Activated CD4-positive, alpha-beta memory T cell treated with anti-CD3 and anti-CD28 coated beads, Interleukin-2, amount 10 ng/mL, durations not matched to agents 7 days and 5 days (primary cell): ENCODE results near the gene RPH3AL. TPM values are rescaled to one million over a fixed set of nuclear protein-coding genes. Genes with fewer than 3 reads are reported as not detected.

Source experiments
- CTCF ChIA-PET: fragments of 350-600 bp; sonication (Branson Sonifier 250); formaldehyde crosslinking; loops from one replicate; lab custom pipeline; 2021; ENCODE audit warnings: antibody characterized with exemption, inconsistent platforms; lab: Charles Lee
- POLR2A ChIA-PET: fragments of 350-600 bp; sonication (Branson Sonifier 250); formaldehyde crosslinking; loops from one replicate; lab custom pipeline; 2021; ENCODE audit warnings: antibody characterized with exemption; lab: Charles Lee
- DNase-seq: peaks from one replicate; pipeline ENCODE4 v3.0.0-alpha.2; 2020
- H3K27ac Mint-ChIP-seq: one replicate; pipeline ENCODE4 v1.8.0; 2021; ENCODE audit warnings: mild to moderate bottlenecking, mixed read lengths
- H3K27me3 Mint-ChIP-seq: one replicate; pipeline ENCODE4 v1.8.0; 2021; ENCODE audit warnings: mixed read lengths
- H3K36me3 Mint-ChIP-seq: one replicate; pipeline ENCODE4 v1.8.0; 2021; ENCODE audit warnings: low read depth, mixed read lengths
- H3K4me1 Mint-ChIP-seq: one replicate; pipeline ENCODE4 v1.8.0; 2021; ENCODE audit warnings: mixed read lengths
- H3K4me3 Mint-ChIP-seq: one replicate; pipeline ENCODE4 v1.8.0; 2021; ENCODE audit warnings: mild to moderate bottlenecking, mixed read lengths
- H3K9me3 Mint-ChIP-seq: one replicate; pipeline ENCODE4 v1.8.0; 2021; ENCODE audit warnings: mixed read lengths
- total RNA-seq, 2 experiments: library from RNA; stranded (reverse); gene quantifications; one replicate each; pipeline ENCODE4 v1.2.3, GENCODE V29; 2021

RPH3AL gene
- total RNA-seq, 2 experiments from 2014 or later = 2.5 to 2.8 TPM

- no peak for DNase-seq
- H3K27ac Mint-ChIP-seq = no peak overlapping the region
- ChIA-PET CTCF (no interaction called here), POLR2A (no interaction called here)
- no peaks in the 10 kb centered on the region for H3K36me3 Mint-ChIP-seq
- no peaks in the 10 kb centered on the region for H3K27me3 Mint-ChIP-seq
- no peak overlapping the region for H3K4me3 Mint-ChIP-seq
- no peaks in the 10 kb centered on the region for H3K4me1 Mint-ChIP-seq
- H3K9me3 Mint-ChIP-seq = no peaks in the 10 kb centered on the region
Measured at GRCh38 chr17:299546-299945, 53.1 kb downstream of the RPH3AL start.

- Mint-ChIP-seq H3K27ac (no peak overlapping the region), H3K4me3 (no peak overlapping the region), H3K9me3 (no peaks in the 10 kb centered on the region), H3K27me3 (no peaks in the 10 kb centered on the region), H3K36me3 (no peaks in the 10 kb centered on the region), H3K4me1 (no peaks in the 10 kb centered on the region)
- CTCF ChIA-PET = no interaction called here
- DNase-seq = no peak
- POLR2A ChIA-PET = no interaction called here
Measured at GRCh38 chr17:298791-299450, 53.7 kb downstream of the RPH3AL start.

- Mint-ChIP-seq H3K36me3 (no peaks in the 10 kb centered on the region), H3K9me3 (no peaks in the 10 kb centered on the region), H3K27me3 (no peaks in the 10 kb centered on the region), H3K4me3 (no peak overlapping the region), H3K27ac (no peak overlapping the region), H3K4me1 (peaks cover 2% of the 10 kb centered on the region)
- CTCF ChIA-PET = no interaction called here
- POLR2A ChIA-PET = no interaction called here
- no peak for DNase-seq
Measured at GRCh38 chr17:297758-298157, 54.8 kb downstream of the RPH3AL start.

GRCh38 chr17:296906-297690 lies 55.5 kb downstream of the RPH3AL start:
- CTCF ChIA-PET = no interaction called here
- peaks cover 2% of the 10 kb centered on the region for H3K4me1 Mint-ChIP-seq
- H3K27ac Mint-ChIP-seq = no peak overlapping the region
- no peak for DNase-seq
- no peaks in the 10 kb centered on the region for H3K27me3 Mint-ChIP-seq
- H3K4me3 Mint-ChIP-seq = no peak overlapping the region
- H3K36me3 Mint-ChIP-seq = no peaks in the 10 kb centered on the region
- POLR2A ChIA-PET = no interaction called here
- H3K9me3 Mint-ChIP-seq = no peaks in the 10 kb centered on the region

GRCh38 chr17:296379-296778 lies 56.2 kb downstream of the RPH3AL start:
- no peaks in the 10 kb centered on the region for H3K9me3 Mint-ChIP-seq
- CTCF ChIA-PET = no interaction called here
- H3K4me3 Mint-ChIP-seq = no peak overlapping the region
- H3K4me1 Mint-ChIP-seq = peaks cover 2% of the 10 kb centered on the region
- H3K27me3 Mint-ChIP-seq = no peaks in the 10 kb centered on the region
- no peak for DNase-seq
- no peaks in the 10 kb centered on the region for H3K36me3 Mint-ChIP-seq
- no peak overlapping the region for H3K27ac Mint-ChIP-seq
- POLR2A ChIA-PET = no interaction called here

GRCh38 chr17:292531-293382 lies 59.9 kb downstream of the RPH3AL start:
- no peak for DNase-seq
- ChIA-PET CTCF (no interaction called here), POLR2A (no interaction called here)
- Mint-ChIP-seq H3K27me3 (no peaks in the 10 kb centered on the region), H3K4me3 (no peak overlapping the region), H3K36me3 (no peaks in the 10 kb centered on the region), H3K9me3 (no peaks in the 10 kb centered on the region), H3K27ac (no peak overlapping the region), H3K4me1 (peaks cover 2% of the 10 kb centered on the region)

- H3K4me1 Mint-ChIP-seq = peaks cover 2% of the 10 kb centered on the region
- ChIA-PET POLR2A (no interaction called here), CTCF (no interaction called here)
- H3K9me3 Mint-ChIP-seq = no peaks in the 10 kb centered on the region
- H3K4me3 Mint-ChIP-seq = no peak overlapping the region
- no peaks in the 10 kb centered on the region for H3K27me3 Mint-ChIP-seq
- H3K27ac Mint-ChIP-seq = no peak overlapping the region
- DNase-seq = no peak
- H3K36me3 Mint-ChIP-seq = no peaks in the 10 kb centered on the region
Measured at GRCh38 chr17:292016-292415, 60.6 kb downstream of the RPH3AL start.

- CTCF ChIA-PET = no interaction called here
- H3K27me3 Mint-ChIP-seq = no peaks in the 10 kb centered on the region
- no peaks in the 10 kb centered on the region for H3K36me3 Mint-ChIP-seq
- H3K27ac Mint-ChIP-seq = no peak overlapping the region
- no peak overlapping the region for H3K4me3 Mint-ChIP-seq
- H3K9me3 Mint-ChIP-seq = no peaks in the 10 kb centered on the region
- no peak for DNase-seq
- H3K4me1 Mint-ChIP-seq = peaks cover 2% of the 10 kb centered on the region
- POLR2A ChIA-PET = no interaction called here
Measured at GRCh38 chr17:291587-291986, 61.0 kb downstream of the RPH3AL start.

- no peak overlapping the region for H3K4me3 Mint-ChIP-seq
- ChIA-PET POLR2A (no interaction called here), CTCF (no interaction called here)
- H3K27ac Mint-ChIP-seq = no peak overlapping the region
- no peaks in the 10 kb centered on the region for H3K36me3 Mint-ChIP-seq
- H3K9me3 Mint-ChIP-seq = no peaks in the 10 kb centered on the region
- no peak for DNase-seq
- H3K4me1 Mint-ChIP-seq = peaks cover 2% of the 10 kb centered on the region
- no peaks in the 10 kb centered on the region for H3K27me3 Mint-ChIP-seq
Measured at GRCh38 chr17:290626-291025, 62.0 kb downstream of the RPH3AL start.

GRCh38 chr17:290121-290521 lies 62.5 kb downstream of the RPH3AL start:
- Mint-ChIP-seq H3K27me3 (no peaks in the 10 kb centered on the region), H3K36me3 (no peaks in the 10 kb centered on the region), H3K4me1 (peaks cover 2% of the 10 kb centered on the region), H3K4me3 (no peak overlapping the region), H3K9me3 (no peaks in the 10 kb centered on the region), H3K27ac (no peak overlapping the region)
- CTCF ChIA-PET = no interaction called here
- POLR2A ChIA-PET = no interaction called here
- DNase-seq = no peak

- ChIA-PET CTCF (no interaction called here), POLR2A (no interaction called here)
- peaks cover 2% of the 10 kb centered on the region for H3K4me1 Mint-ChIP-seq
- H3K36me3 Mint-ChIP-seq = no peaks in the 10 kb centered on the region
- no peak overlapping the region for H3K4me3 Mint-ChIP-seq
- DNase-seq = no peak
- no peak overlapping the region for H3K27ac Mint-ChIP-seq
- H3K9me3 Mint-ChIP-seq = no peaks in the 10 kb centered on the region
- H3K27me3 Mint-ChIP-seq = no peaks in the 10 kb centered on the region
Measured at GRCh38 chr17:289409-289808, 63.2 kb downstream of the RPH3AL start.

- no peaks in the 10 kb centered on the region for H3K27me3 Mint-ChIP-seq
- POLR2A ChIA-PET = no interaction called here
- CTCF ChIA-PET = no interaction called here
- H3K4me1 Mint-ChIP-seq = peaks cover 2% of the 10 kb centered on the region
- no peaks in the 10 kb centered on the region for H3K36me3 Mint-ChIP-seq
- no peak for DNase-seq
- H3K9me3 Mint-ChIP-seq = no peaks in the 10 kb centered on the region
- H3K4me3 Mint-ChIP-seq = no peak overlapping the region
- H3K27ac Mint-ChIP-seq = no peak overlapping the region
Measured at GRCh38 chr17:288802-289356, 63.7 kb downstream of the RPH3AL start.

- no peak overlapping the region for H3K4me3 Mint-ChIP-seq
- DNase-seq = no peak
- H3K9me3 Mint-ChIP-seq = no peaks in the 10 kb centered on the region
- H3K27me3 Mint-ChIP-seq = no peaks in the 10 kb centered on the region
- CTCF ChIA-PET = no interaction called here
- H3K4me1 Mint-ChIP-seq = no peaks in the 10 kb centered on the region
- no peak overlapping the region for H3K27ac Mint-ChIP-seq
- H3K36me3 Mint-ChIP-seq = no peaks in the 10 kb centered on the region
- POLR2A ChIA-PET = no interaction called here
Measured at GRCh38 chr17:286571-286970, 66.0 kb downstream of the RPH3AL start.
